HuH-7 (cell line): ENCODE measurements around the gene DHDH.
"Not testable (repeated sequence)": the region's sequence is repeated elsewhere in the genome, so short reads cannot be mapped to it uniquely, and the experiment has no call there.

Source experiments
- DNase-seq: peaks from one replicate; pipeline ENCODE4 v3.0.0; 2011; ENCODE audit warnings: low spot score

Gene DHDH

GRCh38 chr19:48915757-48916156 lies 17.7 kb upstream of the DHDH start:
- DNase-seq, result no peak

DNA sequence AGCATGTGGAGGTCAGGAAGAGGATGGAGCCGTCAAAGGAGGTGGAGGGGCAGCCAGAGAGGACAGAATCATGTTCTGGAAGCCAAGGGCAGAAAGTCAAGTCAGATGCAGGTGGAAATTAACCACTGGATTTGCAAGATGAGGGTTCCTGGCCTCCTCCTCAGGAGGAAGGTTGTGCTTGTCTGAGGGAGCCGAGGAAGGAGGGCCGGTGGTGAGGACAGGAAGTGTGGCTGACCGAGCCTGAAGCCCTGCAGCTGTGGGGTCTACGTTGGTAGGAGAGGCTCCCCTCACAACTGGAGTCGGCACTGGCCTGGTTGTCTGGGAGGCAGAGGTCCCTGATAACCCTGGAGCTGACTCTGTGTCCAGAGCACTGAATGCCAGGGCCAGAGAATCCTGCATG lies 15.4 kb upstream of the DHDH start:
- no peak for DNase-seq

DNA sequence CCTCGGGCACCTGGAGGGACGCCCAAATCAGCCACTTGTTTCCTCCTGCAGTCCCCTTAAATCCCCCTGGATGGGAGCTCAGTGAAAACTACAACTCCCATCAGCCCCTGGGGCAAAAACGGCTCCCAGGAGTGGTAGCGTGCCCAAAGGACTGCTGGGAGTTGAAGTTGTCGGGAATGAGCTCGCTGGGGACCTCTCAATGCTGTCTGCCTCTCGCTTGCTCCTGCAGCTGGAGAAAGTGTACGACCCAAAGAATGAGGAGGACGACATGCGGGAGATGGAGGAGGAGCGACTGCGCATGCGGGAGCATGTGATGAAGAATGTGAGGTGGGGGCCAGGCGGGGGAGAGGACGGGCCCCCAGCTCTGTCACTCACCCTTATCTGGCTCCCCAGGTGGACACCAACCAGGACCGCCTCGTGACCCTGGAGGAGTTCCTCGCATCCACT lies 14.7 kb upstream of the DHDH start:
- DNase-seq, result no peak

GRCh38 chr19:48919271-48919670 lies 14.2 kb upstream of the DHDH start:
- not testable (repeated sequence) for DNase-seq

- no peak for DNase-seq
Observed at GRCh38 chr19:48920949-48921348, 12.6 kb upstream of the DHDH start.

- DNase-seq, result no peak
Observed at GRCh38 chr19:48921721-48922500, 11.6 kb upstream of the DHDH start.

GRCh38 chr19:48922548-48923490 lies 10.7 kb upstream of the DHDH start:
- no peak for DNase-seq

DNA sequence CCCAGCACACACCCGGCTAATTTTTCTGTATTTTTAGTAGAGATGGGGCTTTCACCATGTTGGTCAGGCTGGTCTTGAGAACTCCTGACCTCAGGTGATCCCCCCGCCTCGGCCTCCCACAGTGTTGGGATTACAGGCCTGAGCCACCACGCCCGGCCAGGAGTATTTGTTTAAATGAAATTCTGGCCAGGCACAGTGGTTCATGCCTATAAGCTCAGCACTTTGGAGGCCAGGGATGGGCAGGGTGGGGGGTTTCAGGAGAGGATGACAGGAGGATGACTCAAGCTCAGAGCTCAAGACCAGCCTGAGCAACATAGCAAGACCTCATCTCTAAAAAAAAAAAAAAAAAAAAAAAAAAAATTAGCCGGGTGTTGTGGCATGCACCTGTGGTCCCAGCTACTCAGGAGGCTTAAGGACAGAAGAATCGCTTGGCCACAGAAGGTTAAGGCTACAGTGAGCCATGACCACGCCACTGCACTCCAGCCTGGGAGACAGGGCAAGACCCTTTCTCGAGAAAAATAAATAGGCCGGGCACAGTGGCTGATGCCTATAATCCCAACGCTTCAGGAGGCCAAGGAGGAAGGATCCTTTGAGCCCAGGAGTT lies 8.2 kb upstream of the DHDH start:
- no peak for DNase-seq

GRCh38 chr19:48925890-48926289 lies 7.6 kb upstream of the DHDH start:
- not testable (repeated sequence) for DNase-seq

DNA sequence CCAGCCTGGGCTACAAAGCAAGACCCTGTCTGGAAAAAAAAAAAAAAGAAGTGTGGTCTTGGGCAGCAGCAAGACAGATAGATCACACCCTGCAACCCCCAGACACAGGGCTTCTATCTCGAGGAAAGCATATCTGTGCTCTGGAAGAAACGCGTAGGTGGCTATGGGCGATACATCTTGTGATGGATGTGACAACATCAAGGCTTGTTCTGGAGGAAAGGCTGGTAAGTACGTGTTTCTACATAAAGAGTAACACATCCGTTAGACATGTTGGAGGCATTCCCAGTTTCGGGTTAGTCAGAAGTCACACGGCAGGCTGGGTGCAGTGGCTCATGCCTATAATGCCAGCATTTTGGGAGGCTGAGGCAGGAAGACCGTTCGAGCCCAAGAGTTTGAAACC lies 6.6 kb upstream of the DHDH start:
- no peak for DNase-seq

DNA sequence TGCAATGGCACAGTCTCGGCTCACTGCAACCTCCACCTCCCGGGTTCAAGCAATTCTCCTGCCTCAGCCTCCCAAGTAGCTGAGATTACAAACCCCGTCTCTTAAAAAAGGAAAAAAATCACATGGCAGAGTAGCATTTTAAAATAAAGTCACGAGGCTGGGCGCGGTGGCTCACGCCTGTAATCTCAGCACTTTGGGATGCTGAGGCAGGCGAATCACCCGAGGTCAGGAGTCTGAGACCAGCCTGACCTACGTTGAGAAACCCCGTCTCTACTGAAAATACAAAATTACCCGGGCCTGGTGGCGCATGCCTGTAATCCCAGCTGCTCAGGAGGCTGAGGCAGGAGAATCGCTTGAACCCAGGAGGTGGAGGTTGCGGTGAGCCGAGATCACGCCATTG lies 5.8 kb upstream of the DHDH start:
- not testable (repeated sequence) for DNase-seq

- DNase-seq, result no peak
Observed at GRCh38 chr19:48928164-48929025, 5.1 kb upstream of the DHDH start.

- DNase-seq, result no peak
Observed at GRCh38 chr19:48934837-48935236, 1.3 kb downstream of the DHDH start.

GRCh38 chr19:48935864-48936263 lies 2.4 kb downstream of the DHDH start:
- DNase-seq, result no peak

DNA sequence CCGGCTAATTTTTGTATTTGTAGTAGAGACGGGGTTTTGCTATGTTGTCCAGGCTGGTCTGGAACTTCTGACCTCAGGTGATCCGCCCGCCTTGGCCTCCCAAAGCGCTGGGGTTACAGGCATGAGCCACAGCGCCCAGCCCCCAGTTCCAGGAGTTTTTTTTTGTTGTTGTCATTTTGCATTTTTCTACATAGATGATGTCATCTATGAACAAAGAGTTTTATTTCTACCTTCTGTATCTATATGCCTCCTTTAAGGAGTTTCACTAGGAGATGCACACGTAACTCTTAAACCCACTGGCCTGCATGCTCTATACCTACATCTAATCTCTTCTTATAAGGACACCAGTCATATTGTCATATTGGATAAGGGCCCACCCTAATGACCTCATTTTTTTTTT lies 4.8 kb downstream of the DHDH start:
- DNase-seq, result no peak

GRCh38 chr19:48940902-48941301 lies 7.4 kb downstream of the DHDH start:
- no peak for DNase-seq

DNA sequence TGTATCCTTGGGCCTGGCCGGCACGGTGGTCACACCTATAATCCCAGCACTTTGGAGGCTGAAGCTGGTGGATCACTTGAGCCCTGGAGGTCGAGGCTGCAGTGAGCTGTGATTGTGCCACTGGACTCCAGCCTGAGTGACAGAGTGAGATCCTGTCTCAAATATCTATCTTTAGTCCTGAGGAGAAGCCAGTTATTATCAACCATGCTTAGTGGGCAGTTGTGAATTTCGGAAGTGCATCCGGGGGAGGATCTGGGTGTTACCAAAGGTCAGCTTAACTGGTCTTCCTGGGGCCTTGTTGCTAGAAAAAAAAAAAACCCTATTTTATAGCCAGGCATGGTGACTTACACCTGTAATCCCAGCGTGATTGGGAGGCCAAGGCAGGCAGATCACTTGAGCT lies 9.6 kb downstream of the DHDH start:
- DNase-seq, result no peak

GRCh38 chr19:48945415-48945814 lies 11.9 kb downstream of the DHDH start:
- no peak for DNase-seq

DNA sequence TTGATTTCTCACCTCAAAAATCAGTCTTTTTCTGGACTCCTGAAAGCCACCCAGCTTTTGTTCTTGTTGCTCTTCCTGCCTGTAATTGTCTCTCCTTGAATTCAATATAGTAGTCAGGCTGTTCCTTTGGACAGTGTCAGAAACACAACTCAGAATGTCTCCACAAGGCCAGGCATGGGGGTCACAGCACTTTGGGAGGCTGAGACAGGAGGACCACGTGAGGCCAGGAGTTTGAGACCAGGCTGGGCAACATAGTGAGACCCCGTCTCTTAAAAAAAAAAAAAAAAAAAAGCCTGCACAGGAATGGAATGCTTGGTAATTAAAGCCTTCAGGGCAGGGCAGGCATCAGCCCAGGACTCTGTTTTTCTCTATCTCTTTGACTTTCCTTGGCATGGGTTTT lies 12.3 kb downstream of the DHDH start:
- DNase-seq, result no peak

DNA sequence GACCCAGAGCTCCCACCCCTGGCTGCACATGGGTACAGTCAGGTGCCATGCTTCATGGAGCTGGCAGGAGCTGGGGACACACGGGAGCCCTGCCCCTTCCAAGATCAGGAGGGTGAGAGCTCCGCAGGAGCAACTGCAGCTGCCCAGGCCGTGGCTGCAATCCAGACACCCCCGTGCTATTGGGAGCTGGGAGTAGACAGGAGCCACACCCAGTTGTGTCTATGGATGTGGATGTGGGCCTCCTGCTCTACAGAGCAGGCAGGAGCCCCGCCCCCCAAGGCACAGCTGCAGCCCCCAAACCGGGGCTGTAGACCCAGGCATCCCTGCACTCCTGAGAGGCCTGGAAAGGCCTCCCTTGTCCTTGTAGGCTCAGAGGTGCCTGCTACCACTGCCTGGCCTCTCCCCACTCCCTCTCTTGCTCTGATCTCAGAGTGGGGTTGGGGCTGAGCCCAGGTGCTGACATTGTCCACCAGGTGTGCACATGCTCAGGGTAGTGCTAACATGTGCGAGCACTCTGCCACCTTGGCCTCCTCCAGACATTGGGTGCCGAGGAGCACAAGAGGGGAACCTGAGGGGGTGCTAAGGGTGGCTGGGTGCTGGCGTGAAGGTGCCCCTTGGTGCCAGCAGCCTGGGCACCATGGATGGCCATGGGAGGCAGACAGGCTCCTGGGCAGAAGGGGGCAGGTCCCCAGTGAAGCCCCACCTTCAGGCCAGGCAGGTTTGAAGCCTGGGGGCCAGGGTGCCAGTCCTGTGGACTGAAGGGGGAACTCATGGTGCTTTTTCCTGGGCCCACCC lies 13.2 kb downstream of the DHDH start:
- no peak for DNase-seq

- no peak for DNase-seq
Observed at GRCh38 chr19:48947258-48947542, 13.7 kb downstream of the DHDH start.
